ENCODE measurements around the gene BRMS1.
"Not testable (repeated sequence)": the region's sequence is repeated elsewhere in the genome, so short reads cannot be mapped to it uniquely, and the experiment has no call there.

BRMS1 gene

DNA sequence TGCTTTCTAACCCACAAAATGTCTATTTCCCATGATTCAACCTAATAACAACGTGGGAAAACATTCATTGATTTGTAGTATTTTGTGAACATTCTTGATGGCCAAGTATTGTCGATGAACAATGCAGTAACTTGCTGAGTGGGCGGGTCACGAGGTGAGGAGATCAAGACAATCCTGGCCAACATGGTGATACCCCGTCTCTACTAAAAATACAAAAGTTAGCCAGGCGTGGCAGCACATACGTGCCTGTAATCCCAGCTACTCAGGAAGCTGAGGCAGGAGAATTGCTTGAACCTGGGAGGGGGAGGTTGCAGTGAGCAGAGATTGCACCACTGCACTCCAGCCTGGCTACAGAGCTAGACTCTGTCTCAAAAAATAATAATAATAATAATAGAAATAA, 35.4 kb upstream of the BRMS1 start:
- H3K27me3 ChIP-seq; H3K4me3 ChIP-seq (ENCODE audit: low read depth, low read length); DNase-seq; H3K9me3 ChIP-seq; H3K4me1 ChIP-seq; H3K36me3 ChIP-seq: not testable (repeated sequence)
- TF ChIP-seq, protein P1, sequence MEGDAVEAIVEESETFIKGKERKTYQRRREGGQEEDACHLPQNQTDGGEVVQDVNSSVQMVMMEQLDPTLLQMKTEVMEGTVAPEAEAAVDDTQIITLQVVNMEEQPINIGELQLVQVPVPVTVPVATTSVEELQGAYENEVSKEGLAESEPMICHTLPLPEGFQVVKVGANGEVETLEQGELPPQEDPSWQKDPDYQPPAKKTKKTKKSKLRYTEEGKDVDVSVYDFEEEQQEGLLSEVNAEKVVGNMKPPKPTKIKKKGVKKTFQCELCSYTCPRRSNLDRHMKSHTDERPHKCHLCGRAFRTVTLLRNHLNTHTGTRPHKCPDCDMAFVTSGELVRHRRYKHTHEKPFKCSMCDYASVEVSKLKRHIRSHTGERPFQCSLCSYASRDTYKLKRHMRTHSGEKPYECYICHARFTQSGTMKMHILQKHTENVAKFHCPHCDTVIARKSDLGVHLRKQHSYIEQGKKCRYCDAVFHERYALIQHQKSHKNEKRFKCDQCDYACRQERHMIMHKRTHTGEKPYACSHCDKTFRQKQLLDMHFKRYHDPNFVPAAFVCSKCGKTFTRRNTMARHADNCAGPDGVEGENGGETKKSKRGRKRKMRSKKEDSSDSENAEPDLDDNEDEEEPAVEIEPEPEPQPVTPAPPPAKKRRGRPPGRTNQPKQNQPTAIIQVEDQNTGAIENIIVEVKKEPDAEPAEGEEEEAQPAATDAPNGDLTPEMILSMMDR (IDR thresholded peaks at IDR 0.05; ENCODE audit: low read depth, low read length): 0 out of 2 replicates have a peak, but pooled peaks have one; percentile 12

DNA sequence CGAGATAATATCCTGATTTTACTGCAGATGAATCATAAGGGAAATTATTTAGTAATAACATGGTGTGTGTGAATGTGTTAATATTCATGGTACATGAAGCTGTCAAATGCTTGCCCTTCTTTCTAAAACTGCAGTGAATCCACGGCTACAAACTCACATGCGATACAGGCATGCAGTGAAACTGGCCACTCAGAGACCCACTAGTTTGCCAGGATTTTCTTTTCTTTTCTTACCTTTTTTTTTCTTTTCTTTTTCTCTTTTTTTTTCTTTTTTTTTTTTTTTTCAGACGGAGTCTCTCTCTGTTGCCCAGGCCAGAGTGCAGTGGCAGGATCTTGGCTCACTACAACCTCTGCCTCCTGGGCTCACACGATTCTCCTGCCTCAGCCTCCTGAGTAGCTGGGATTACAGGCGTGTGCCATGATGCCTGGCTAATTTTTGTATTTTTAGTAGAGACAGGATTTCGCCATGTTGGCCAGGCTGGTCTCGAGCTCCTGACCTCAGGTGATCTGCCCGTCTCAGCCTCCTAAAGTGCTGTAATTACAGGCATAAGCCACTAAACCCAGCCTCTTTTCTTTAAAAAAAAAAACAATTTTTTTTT, 28.9 kb upstream of the BRMS1 start:
- not testable (repeated sequence) for H3K9me3 ChIP-seq; H3K36me3 ChIP-seq; H3K4me3 ChIP-seq (ENCODE audit: low read depth, low read length); H3K4me1 ChIP-seq; DNase-seq; H3K27me3 ChIP-seq

DNA sequence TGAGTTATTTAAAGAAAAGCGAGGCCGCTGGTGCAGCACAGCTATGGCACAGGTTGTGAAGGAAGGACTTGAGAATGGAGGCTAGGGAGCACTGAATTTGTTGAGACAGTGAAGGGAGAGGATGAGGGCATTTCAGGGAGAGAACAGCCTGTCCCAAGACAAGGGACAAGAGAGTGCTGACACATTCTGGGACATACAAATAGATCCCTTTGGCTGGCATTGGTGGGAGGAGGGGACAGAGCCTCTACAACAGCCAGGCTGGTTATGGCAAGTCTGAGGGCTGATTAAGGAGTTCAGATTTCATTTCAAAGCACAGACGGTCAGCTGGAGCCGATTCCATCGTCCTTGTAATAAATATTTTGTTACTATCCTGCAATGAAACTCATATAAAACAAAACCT, 28.4 kb upstream of the BRMS1 start:
- Histone ChIP-seq H3K4me1 (no peaks in the 10 kb centered on the region), H3K9me3 (no peaks in the 10 kb centered on the region), H3K36me3 (peaks cover 5% of the 10 kb centered on the region), H3K4me3 (ENCODE audit: low read depth, low read length) (no peak overlapping the region), H3K27me3 (no peaks in the 10 kb centered on the region)
- DNase-seq: no peak
- TF ChIP-seq, protein P1 (IDR thresholded peaks at IDR 0.05; ENCODE audit: low read depth, low read length): no peak

DNA sequence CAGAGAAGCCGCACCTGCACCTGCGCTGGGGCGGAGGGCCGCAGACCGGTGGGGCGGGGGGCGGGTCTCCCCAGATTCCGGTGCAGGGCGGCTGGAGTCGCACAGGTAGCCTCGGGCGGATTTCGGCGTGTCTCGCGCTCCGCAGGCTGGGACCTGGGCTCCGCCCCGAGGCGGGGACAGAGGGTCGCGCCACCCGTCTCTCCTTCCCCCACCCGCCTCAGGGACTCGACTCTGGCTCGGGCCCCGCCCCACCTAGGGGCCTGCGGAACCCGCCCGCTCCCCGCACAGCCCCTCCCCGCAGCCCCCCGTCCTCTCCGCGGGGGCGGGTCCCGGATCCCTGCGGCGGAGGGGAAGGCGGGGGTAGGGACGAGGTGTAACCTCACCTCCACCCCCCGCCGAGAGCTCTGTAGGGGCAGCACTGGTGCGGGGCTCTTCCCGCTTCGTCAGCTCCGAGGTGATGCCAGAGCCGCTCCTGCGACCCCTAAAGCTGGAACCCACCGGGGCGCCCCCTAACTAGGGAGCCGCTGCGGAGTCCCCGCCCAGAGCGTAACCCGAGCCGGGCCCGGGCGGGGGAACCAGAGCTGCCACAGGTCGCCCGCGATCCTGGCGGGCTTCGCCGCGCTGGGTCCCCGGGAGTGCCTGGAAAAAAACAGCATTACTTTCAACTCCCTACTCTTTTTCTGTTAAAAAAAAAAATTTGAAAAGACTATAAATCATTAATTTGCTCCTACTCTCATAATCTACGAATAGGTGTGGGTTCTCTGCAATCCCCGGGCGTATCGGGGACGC, 26.9 kb upstream of the BRMS1 start, which contains the start of gene SLC29A2:
Gene SLC29A2 (minus strand): TSS at position 134 of the 789 bp plus-strand sequence. CDS start 169 bp downstream, outside the sequence.
- TF ChIP-seq, protein P1 (IDR thresholded peaks at IDR 0.05; ENCODE audit: low read depth, low read length): no peak
- H3K4me1 ChIP-seq: no peaks in the 10 kb centered on the region
- H3K27me3 ChIP-seq: no peaks in the 10 kb centered on the region
- no peaks in the 10 kb centered on the region for H3K9me3 ChIP-seq
- peak within 1 kb of the TSS; percentile 85 for H3K4me3 ChIP-seq (ENCODE audit: low read depth, low read length)
- H3K36me3 ChIP-seq: peaks cover 10% of the 10 kb centered on the region
- DNase-seq: peak; percentile 90

DNA sequence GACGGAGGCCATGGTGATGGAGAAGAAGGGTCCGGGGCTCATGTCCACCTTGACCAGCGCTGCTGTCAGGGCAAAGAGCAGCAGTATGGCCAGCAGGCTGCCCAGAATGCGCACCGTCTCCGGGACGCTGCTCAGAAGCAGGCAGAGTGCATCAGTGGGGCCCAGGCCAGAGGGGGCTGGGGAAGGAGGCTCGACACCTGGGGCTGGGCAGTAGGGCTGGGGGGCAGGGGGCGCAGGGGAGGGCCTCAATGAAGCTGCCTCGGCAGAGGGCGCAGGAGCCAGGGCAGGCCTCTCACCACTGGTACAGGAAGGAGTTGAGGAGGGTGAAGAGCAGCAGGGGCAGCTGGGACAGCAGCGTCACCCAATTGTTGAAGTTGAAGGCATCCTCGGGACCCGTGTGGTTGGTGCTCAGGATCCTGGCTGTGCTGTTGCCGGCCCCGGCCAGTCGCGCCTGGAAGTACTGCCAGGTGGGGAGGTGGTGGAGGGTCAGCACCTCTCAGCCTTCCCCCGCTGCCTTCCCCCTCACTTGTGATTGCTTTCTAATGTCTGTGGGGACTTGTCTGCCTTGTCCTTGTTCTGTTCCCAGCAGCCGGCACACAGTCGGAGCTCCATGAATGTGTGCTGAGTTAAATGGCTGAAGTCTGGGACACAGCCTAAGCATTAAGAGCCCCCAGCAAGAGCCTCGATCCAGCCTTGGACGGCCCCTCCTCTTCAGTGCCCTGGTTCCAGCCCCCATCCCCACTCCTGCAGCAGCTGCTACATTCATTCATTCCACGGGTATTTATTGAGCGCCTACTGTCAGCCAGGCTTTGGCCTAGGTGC, 24.4 kb upstream of the BRMS1 start:
- Histone ChIP-seq H3K9me3 (no peaks in the 10 kb centered on the region), H3K27me3 (no peaks in the 10 kb centered on the region), H3K36me3 (peaks cover 10% of the 10 kb centered on the region), H3K4me1 (no peaks in the 10 kb centered on the region), H3K4me3 (ENCODE audit: low read depth, low read length) (no peak overlapping the region)
- DNase-seq: no peak
- TF ChIP-seq, protein P1 (IDR thresholded peaks at IDR 0.05; ENCODE audit: low read depth, low read length): no peak

- Histone ChIP-seq H3K27me3 (no peaks in the 10 kb centered on the region), H3K4me1 (no peaks in the 10 kb centered on the region), H3K4me3 (ENCODE audit: low read depth, low read length) (no peak overlapping the region), H3K36me3 (peaks cover 10% of the 10 kb centered on the region), H3K9me3 (no peaks in the 10 kb centered on the region)
- TF ChIP-seq, protein P1 (IDR thresholded peaks at IDR 0.05; ENCODE audit: low read depth, low read length): no peak
- no peak for DNase-seq
Measured at GRCh38 chr11:66368484-66368883, 23.6 kb upstream of the BRMS1 start.
